Caco-2 (cell line): ENCODE results near the gene TNFSF4. TPM values are rescaled to one million over a fixed set of nuclear protein-coding genes. Genes with fewer than 3 reads are reported as not detected.

Source experiments
- BruUV-seq: library from RNA; stranded (reverse); fragments of 400-500 nt; replicated peaks from 2 replicates; lab custom pipeline; 2021; lab: Mats Ljungman, UMichigan
- CTCF ChIA-PET: fragments of 300-600 bp; sonication (Branson Sonifier 250); formaldehyde crosslinking; loops from one replicate; lab custom pipeline; 2022; ENCODE audit warnings: antibody characterized with exemption; lab: Charles Lee
- POLR2A ChIA-PET: fragments of 300-600 bp; sonication (Branson Sonifier 250); formaldehyde crosslinking; loops from one replicate; lab custom pipeline; 2022; ENCODE audit warnings: antibody characterized with exemption; lab: Charles Lee
- DNase-seq, 2 experiments: peaks; one replicate each; pipeline versions ENCODE4 v3.0.0 to v3.0.0-alpha.2; 2020 to 2022
- H3K27me3 ChIP-seq: replicated peaks from 2 replicates; pipeline ENCODE4 v1.6.0; 2011; ENCODE audit warnings: low read length; ENCODE audit not compliant: control insufficient read depth, insufficient read depth
- H3K36me3 ChIP-seq: 2 replicates; pipeline ENCODE4 v1.5.1; 2011; ENCODE audit warnings: low read length; ENCODE audit not compliant: control insufficient read depth, insufficient read depth
- H3K4me1 ChIP-seq: fragments of 250-450 bp; sonication (Bioruptor Pico); 2 replicates; pipeline ENCODE4 v1.5.1; 2020; ENCODE audit warnings: mild to moderate bottlenecking
- H3K4me3 ChIP-seq: 2 replicates; pipeline ENCODE4 v1.5.1; 2011; ENCODE audit warnings: low read depth, mild to moderate bottlenecking, control low read depth, low read length
- H3K9me3 ChIP-seq: fragments of 250-450 bp; sonication (Bioruptor Pico); 2 replicates; pipeline ENCODE4 v1.5.1; 2020; ENCODE audit warnings: mild to moderate bottlenecking, moderate library complexity
- H3K27ac Mint-ChIP-seq: one replicate; pipeline ENCODE4 v1.8.0; 2022; ENCODE audit warnings: mixed read lengths; ENCODE audit not compliant: unreplicated experiment
- H3K27me3 Mint-ChIP-seq: one replicate; pipeline ENCODE4 v1.8.0; 2022; ENCODE audit warnings: mixed read lengths; ENCODE audit not compliant: insufficient read depth, unreplicated experiment
- H3K36me3 Mint-ChIP-seq: one replicate; pipeline ENCODE4 v1.8.0; 2022; ENCODE audit warnings: mild to moderate bottlenecking, mixed read lengths; ENCODE audit not compliant: insufficient read depth, unreplicated experiment
- H3K4me1 Mint-ChIP-seq: one replicate; pipeline ENCODE4 v1.8.0; 2022; ENCODE audit warnings: low read depth, mixed read lengths; ENCODE audit not compliant: unreplicated experiment
- H3K4me3 Mint-ChIP-seq: one replicate; pipeline ENCODE4 v1.8.0; 2022; ENCODE audit warnings: mild to moderate bottlenecking, moderate library complexity, mixed read lengths; ENCODE audit not compliant: unreplicated experiment
- H3K9me3 Mint-ChIP-seq: one replicate; pipeline ENCODE4 v1.8.0; 2022; ENCODE audit warnings: mixed read lengths; ENCODE audit not compliant: unreplicated experiment
- CTCF ChIP-seq, 2 experiments: fragments of 200-600 bp in 1 of 2; IDR thresholded peaks; 1 replicate in 1 of 2; 2 replicates in 1 of 2; pipeline versions ENCODE4 v1.5.1 to v1.8.0; 2011 to 2022; ENCODE audit warnings: antibody characterized with exemption in 1 of 2, control low read depth in 1 of 2, inconsistent platforms in 1 of 2, low read depth in 1 of 2, low read length in 1 of 2, mild to moderate bottlenecking in 1 of 2, moderate library complexity in 1 of 2; ENCODE audit not compliant: insufficient read depth in 1 of 2, severe bottlenecking in 1 of 2, unreplicated experiment in 1 of 2
- intact Hi-C: fragments of 100-400 bp; cut with micrococcal nuclease; formaldehyde crosslinking; loops from one replicate; pipeline ENCODE4 v1.10.0; 2022; ENCODE audit not compliant: unreplicated experiment
- total RNA-seq: library from RNA; stranded (reverse); gene quantifications from 2 replicates; pipeline ENCODE4 v1.2.3, GENCODE V29; 2022

TNFSF4 gene
- total RNA-seq, 1 experiment from 2014 or later: 1.3 TPM

- CTCF ChIA-PET: no interaction called here
- Mint-ChIP-seq H3K27ac (no peak overlapping the region), H3K4me1 (no peaks in the 10 kb centered on the region)
These were observed 15.3 kb upstream of the TNFSF4 start for GRCh38 chr1:173222149-173223030.

GRCh38 chr1:173220157-173220556 is 13.0 kb upstream of the TNFSF4 start:
- CTCF ChIA-PET: no interaction called here

More at GRCh38 chr1:173222149-173223030, 15.3 kb upstream of the TNFSF4 start:
- no peaks in the 10 kb centered on the region for H3K9me3 Mint-ChIP-seq
- POLR2A ChIA-PET: no interaction called here
- Histone ChIP-seq H3K4me3 (no peak overlapping the region), H3K9me3 (no peaks in the 10 kb centered on the region), H3K27me3 (no peaks in the 10 kb centered on the region), H3K4me1 (no peaks in the 10 kb centered on the region; the same call in 1 of the 2 replicates), H3K36me3 (no peaks in the 10 kb centered on the region)
- no TSS peak for BruUV-seq
- no peak for DNase-seq
- H3K4me3 Mint-ChIP-seq: no peak overlapping the region
- intact Hi-C loops: no loop called here
- H3K27me3 Mint-ChIP-seq: no peaks in the 10 kb centered on the region
- H3K36me3 Mint-ChIP-seq: peaks cover 7% of the 10 kb centered on the region
- no peak for TF ChIP-seq CTCF (IDR thresholded peaks at IDR 0.05; ENCODE audit: insufficient read depth in 1 of 2, low read depth in 1 of 2, low read length in 1 of 2, severe bottlenecking in 1 of 2, unreplicated experiment in 1 of 2)

GRCh38 chr1:173213665-173214064 is 6.5 kb upstream of the TNFSF4 start:
- no peaks in the 10 kb centered on the region for H3K36me3 ChIP-seq
- intact Hi-C loops: no loop called here
- no peak overlapping the region for H3K4me3 Mint-ChIP-seq
- no peak for TF ChIP-seq CTCF (IDR thresholded peaks at IDR 0.05; ENCODE audit: insufficient read depth in 1 of 2, low read depth in 1 of 2, low read length in 1 of 2, severe bottlenecking in 1 of 2, unreplicated experiment in 1 of 2)
- H3K4me1 ChIP-seq: peaks cover 17% of the 10 kb centered on the region
- H3K27me3 Mint-ChIP-seq: no peaks in the 10 kb centered on the region
- BruUV-seq: no TSS peak
- no peak overlapping the region for H3K27ac Mint-ChIP-seq
- POLR2A ChIA-PET: no interaction called here
- DNase-seq: no peak
- CTCF ChIA-PET: no interaction called here
- peaks cover 11% of the 10 kb centered on the region for H3K4me1 Mint-ChIP-seq
- no peaks in the 10 kb centered on the region for H3K27me3 ChIP-seq
- H3K9me3 ChIP-seq: no peaks in the 10 kb centered on the region
- no peak overlapping the region for H3K4me3 ChIP-seq
- H3K36me3 Mint-ChIP-seq: no peaks in the 10 kb centered on the region
- H3K9me3 Mint-ChIP-seq: no peaks in the 10 kb centered on the region

More at GRCh38 chr1:173220157-173220556, 13.0 kb upstream of the TNFSF4 start:
- Mint-ChIP-seq H3K9me3 (no peaks in the 10 kb centered on the region), H3K4me1 (no peaks in the 10 kb centered on the region), H3K27me3 (no peaks in the 10 kb centered on the region), H3K27ac (no peak overlapping the region), H3K4me3 (no peak overlapping the region), H3K36me3 (peaks cover 7% of the 10 kb centered on the region)
- DNase-seq: no peak
- H3K9me3 ChIP-seq: no peaks in the 10 kb centered on the region
- no peaks in the 10 kb centered on the region for H3K27me3 ChIP-seq
- no peaks in the 10 kb centered on the region; the same call in 1 of the 2 replicates for H3K4me1 ChIP-seq
- intact Hi-C loops: no loop called here
- no peaks in the 10 kb centered on the region for H3K36me3 ChIP-seq
- no peak overlapping the region for H3K4me3 ChIP-seq
- POLR2A ChIA-PET: no interaction called here
- TF ChIP-seq CTCF (IDR thresholded peaks at IDR 0.05; ENCODE audit: insufficient read depth in 1 of 2, low read depth in 1 of 2, low read length in 1 of 2, severe bottlenecking in 1 of 2, unreplicated experiment in 1 of 2): no peak
- BruUV-seq: no TSS peak
